Measurements from ENCODE around the gene C6orf89.

Gene C6orf89

DNA sequence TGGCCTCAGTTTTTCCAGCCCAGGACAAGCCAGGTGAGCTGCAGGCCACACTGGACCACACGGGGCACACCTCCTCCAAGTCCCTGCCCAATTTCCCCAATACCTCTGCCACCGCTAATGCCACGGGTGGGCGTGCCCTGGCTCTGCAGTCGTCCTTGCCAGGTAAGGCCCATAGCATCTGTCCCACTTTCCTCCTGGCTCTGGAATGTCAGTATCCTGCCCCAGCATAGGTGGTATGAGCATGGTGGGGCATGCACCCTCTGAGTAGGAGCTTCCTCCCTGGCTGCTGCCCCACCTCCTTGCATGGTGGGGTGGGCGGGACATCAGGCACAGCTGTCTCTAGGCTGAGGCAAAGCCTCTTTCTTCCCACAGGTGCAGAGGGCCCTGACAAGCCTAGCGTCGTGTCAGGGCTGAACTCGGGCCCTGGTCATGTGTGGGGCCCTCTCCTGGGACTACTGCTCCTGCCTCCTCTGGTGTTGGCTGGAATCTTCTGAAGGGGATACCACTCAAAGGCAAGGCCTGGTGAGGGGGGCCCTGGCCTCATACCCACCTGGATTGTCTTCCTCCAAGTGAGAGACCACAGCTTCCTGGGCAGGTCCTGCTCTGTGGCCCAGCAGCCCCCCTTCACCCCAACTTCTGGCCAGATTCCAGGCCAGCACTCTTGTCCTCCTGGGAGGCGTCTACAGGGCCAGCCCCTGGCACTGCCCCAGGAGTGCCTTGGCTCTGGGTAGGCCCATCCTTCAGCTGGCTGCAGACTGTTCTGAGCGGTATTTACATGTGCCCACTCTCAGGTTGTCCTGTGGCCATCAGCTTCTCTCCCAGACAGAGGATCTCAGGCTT lies 77.9 kb downstream of the C6orf89 start:
- H3K4me3 Mint-ChIP-seq: no peak overlapping the region

DNA sequence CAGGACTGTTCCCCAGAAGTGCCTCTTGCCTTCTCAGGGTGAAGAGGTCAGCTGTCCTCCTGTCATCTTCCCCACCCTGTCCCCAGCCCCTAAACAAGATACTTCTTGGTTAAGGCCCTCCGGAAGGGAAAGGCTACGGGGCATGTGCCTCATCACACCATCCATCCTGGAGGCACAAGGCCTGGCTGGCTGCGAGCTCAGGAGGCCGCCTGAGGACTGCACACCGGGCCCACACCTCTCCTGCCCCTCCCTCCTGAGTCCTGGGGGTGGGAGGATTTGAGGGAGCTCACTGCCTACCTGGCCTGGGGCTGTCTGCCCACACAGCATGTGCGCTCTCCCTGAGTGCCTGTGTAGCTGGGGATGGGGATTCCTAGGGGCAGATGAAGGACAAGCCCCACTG lies 78.6 kb downstream of the C6orf89 start:
- Mint-ChIP-seq H3K27me3 (peaks cover 0 to 7% of the 10 kb centered on the region in 2 donors), H3K36me3 (peaks cover 7 to 34% of the 10 kb centered on the region in 2 donors), H3K4me3 (no peak overlapping the region), H3K27ac (peak overlapping the region; percentile 51), H3K9me3 (no peaks in the 10 kb centered on the region), H3K4me1 (peaks cover 32 to 34% of the 10 kb centered on the region in 2 donors)
- ATAC-seq (replicated peaks) (no peak), DNase-seq (no peak)

More for the DNA sequence above, 77.9 kb downstream of the C6orf89 start:
- ATAC-seq (replicated peaks) (peak; percentile 64), DNase-seq (no peak)
- Mint-ChIP-seq H3K9me3 (no peaks in the 10 kb centered on the region), H3K4me1 (peaks cover 32 to 34% of the 10 kb centered on the region in 2 donors), H3K27me3 (peaks cover 0 to 7% of the 10 kb centered on the region in 2 donors), H3K27ac (peak overlapping the region; percentile 92), H3K36me3 (peaks cover 5 to 27% of the 10 kb centered on the region in 2 donors)

DNA sequence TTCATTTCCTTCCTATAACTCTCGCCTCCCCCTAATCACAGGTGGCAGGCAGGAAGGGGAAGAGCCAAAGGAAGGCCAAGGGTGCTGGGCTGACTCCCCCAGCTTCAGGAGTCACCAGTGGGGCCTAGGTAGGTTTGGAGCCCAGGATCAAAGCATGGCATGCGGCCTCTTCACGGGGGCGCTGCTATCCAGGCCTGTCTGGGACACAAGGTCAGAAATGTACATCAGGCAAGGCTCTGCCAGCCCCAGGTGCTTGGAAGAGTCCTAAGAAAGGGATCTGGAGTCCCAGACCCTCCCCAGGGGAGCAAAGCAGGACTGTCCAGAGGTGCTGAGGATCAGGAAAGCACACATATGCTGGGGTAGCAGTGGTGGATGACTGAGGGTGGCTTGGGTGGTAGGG lies 79.2 kb downstream of the C6orf89 start:
- Mint-ChIP-seq H3K36me3 (peaks cover 10 to 37% of the 10 kb centered on the region in 2 donors), H3K4me1 (peaks cover 32 to 34% of the 10 kb centered on the region in 2 donors), H3K27me3 (peaks cover 0 to 7% of the 10 kb centered on the region in 2 donors), H3K4me3 (no peak overlapping the region), H3K27ac (peak overlapping the region; percentile 51), H3K9me3 (no peaks in the 10 kb centered on the region)
- no peak for ATAC-seq (replicated peaks)
- no peak for DNase-seq

DNA sequence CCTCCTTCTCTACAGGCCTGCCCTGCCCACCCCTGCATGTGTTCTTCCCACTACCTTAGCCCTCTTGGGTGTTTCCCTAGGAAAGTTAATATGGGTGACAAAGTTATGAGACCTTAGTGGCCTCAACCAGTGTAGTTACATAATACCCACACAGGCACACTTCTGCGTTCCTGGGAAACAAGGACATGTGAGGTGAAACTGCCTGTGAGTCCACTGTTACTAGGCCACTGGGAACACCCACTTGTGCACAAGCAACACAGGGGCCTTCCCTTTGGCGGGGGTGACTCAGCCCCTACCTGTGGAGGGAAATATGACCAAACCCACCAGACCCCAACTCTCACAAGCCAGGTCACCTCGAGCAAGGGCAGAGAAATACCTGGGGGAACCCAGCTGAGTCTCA lies 81.5 kb downstream of the C6orf89 start:
- H3K9me3 Mint-ChIP-seq: no peaks in the 10 kb centered on the region
- H3K4me1 Mint-ChIP-seq: peaks cover 26 to 27% of the 10 kb centered on the region in 2 donors
- H3K27ac Mint-ChIP-seq: no peak overlapping the region
- no peak overlapping the region for H3K4me3 Mint-ChIP-seq
- no peaks in the 10 kb centered on the region for H3K27me3 Mint-ChIP-seq
- ATAC-seq (replicated peaks) (no peak), DNase-seq (no peak)
- peaks cover 30 to 49% of the 10 kb centered on the region in 2 donors for H3K36me3 Mint-ChIP-seq

DNA sequence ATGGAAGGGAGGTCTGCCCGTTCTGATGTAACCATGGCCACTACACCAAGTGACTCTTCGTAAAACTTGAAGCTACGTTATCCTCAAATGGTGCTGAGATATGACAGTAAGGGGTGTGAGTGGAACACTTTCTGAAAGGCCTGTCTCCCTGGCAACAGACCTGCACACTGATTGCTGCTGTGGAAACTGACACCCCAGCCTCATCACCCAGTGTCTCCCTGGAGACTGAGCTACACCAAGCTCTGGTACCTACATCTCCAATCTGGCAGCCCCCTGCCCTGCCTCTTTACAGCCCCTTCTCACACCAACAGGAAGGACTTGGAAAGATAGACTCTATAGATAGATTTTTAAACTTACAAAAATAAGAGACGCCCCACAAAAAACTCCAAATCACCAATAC lies 82.0 kb downstream of the C6orf89 start:
- DNase-seq: no peak
- Mint-ChIP-seq H3K27me3 (no peaks in the 10 kb centered on the region), H3K9me3 (no peaks in the 10 kb centered on the region), H3K4me1 (peaks cover 22 to 24% of the 10 kb centered on the region in 2 donors), H3K36me3 (peaks cover 34 to 53% of the 10 kb centered on the region in 2 donors), H3K4me3 (no peak overlapping the region), H3K27ac (no peak overlapping the region)
- ATAC-seq (replicated peaks): no peak

DNA sequence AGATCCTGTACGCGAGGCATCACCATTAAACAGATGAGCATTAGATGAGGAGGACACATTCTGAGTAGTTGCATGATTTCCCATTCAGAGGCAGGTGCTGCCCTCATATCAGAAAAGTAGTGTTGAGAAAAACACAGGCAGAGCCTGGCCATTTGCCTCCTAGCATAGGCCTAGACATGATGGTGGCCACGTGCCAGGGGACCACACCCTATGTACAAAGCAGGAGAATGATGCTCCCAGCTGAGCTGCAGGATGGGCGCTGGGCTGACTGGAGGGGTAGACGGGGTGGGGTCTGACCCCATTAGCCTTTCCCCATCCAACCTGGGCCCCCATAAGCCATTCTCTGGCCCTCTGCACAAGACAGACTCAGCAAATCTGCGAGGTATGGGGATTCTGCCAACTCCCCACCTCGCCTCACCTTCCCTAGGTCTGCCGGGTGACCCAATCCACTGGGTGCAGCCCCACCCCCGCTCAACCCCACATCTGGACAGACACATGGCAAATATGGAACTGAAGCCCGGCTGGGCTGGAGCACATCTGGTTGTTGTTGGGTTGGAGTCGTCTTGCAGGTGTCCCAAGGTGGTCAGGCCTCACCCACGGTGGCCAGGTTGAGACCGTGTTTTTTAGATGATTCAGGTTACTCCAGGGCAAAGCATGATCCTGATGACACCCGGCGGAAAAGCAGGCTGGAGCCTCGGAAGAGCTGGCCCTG lies 82.7 kb downstream of the C6orf89 start:
- H3K4me1 Mint-ChIP-seq: peaks cover 16 to 17% of the 10 kb centered on the region in 2 donors
- peak overlapping the region; percentile 56 for H3K27ac Mint-ChIP-seq
- no peak for DNase-seq
- ATAC-seq (replicated peaks): no peak
- H3K4me3 Mint-ChIP-seq: no peak overlapping the region
- H3K36me3 Mint-ChIP-seq: peaks cover 36 to 56% of the 10 kb centered on the region in 2 donors
- H3K27me3 Mint-ChIP-seq: no peaks in the 10 kb centered on the region
- no peaks in the 10 kb centered on the region for H3K9me3 Mint-ChIP-seq

DNA sequence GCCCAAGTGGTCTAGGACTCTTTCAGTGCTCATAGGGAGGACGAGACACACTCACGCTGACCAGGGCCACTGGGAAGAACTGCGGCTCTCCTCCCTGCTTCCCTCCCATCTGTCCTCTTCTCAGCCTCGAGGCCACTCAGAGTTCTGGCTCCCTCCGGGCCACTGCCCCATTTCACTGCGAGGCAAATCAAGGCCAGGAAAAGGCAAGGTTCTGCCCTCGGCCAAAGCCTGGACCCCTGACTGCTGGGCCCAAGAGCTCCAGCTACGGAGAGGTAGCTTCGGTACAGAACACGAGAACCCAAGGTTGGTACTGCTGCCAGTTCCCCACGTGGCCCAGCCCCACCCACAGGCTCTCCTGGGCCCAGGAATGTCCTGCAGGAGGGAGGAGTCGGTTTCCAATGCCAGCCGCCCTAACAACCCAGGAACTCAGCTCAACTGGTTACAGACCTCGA lies 83.5 kb downstream of the C6orf89 start:
- no peaks in the 10 kb centered on the region for H3K27me3 Mint-ChIP-seq
- H3K4me1 Mint-ChIP-seq: peaks cover 7 to 10% of the 10 kb centered on the region in 2 donors
- no peak for ATAC-seq (replicated peaks)
- DNase-seq: no peak
- peaks cover 36 to 60% of the 10 kb centered on the region in 2 donors for H3K36me3 Mint-ChIP-seq
- no peak overlapping the region for H3K4me3 Mint-ChIP-seq
- H3K27ac Mint-ChIP-seq: no peak overlapping the region
- H3K9me3 Mint-ChIP-seq: no peaks in the 10 kb centered on the region

DNA sequence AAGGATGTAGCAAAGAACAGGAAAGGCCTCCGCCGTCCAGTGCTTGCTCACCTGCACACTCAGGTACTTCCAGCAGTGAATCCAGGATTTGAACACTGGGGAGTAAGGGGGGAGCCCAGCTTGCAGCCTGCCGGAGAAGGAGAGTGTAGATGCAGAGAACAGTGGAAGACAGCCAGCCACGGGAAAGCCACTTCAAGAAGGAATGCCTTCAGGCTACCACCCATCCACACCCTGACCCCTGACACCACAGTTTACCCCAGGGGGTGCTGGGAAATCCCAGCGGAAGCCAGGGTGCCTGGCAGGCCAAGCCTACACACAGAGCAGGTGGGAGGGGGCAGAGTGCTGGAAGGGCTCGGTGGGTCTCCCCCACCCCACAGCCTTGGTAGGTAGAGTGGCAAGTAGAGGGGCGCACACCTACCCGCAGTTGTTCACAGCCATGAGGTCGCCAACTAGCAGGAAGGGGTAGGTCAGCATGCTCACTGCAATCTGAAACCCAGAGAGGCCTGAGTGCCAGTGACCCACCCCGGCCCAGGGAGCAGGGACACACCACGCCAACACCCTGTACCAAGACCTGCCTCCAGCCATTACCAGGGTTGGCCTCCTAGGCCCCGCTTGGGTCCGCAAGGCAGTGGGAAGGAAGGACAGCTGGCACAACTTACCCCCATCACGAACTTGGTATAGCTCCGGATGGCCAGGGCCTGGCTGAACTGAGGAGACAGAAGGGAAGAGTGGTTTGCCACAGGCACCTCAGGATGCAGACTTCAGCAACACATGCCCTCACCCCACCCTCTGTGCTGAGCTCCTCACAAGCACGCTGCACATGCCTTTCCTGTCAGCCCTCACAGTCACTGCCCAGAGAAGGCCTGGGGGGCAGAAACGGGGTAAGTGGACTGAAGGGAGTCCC lies 84.5 kb downstream of the C6orf89 start:
- ATAC-seq (replicated peaks) (no peak), DNase-seq (no peak)
- peaks cover 0 to 2% of the 10 kb centered on the region in 2 donors for H3K4me1 Mint-ChIP-seq
- no peak overlapping the region for H3K4me3 Mint-ChIP-seq
- no peaks in the 10 kb centered on the region for H3K9me3 Mint-ChIP-seq
- H3K27ac Mint-ChIP-seq: no peak overlapping the region
- peaks cover 40 to 60% of the 10 kb centered on the region in 2 donors for H3K36me3 Mint-ChIP-seq
- no peaks in the 10 kb centered on the region for H3K27me3 Mint-ChIP-seq

DNA sequence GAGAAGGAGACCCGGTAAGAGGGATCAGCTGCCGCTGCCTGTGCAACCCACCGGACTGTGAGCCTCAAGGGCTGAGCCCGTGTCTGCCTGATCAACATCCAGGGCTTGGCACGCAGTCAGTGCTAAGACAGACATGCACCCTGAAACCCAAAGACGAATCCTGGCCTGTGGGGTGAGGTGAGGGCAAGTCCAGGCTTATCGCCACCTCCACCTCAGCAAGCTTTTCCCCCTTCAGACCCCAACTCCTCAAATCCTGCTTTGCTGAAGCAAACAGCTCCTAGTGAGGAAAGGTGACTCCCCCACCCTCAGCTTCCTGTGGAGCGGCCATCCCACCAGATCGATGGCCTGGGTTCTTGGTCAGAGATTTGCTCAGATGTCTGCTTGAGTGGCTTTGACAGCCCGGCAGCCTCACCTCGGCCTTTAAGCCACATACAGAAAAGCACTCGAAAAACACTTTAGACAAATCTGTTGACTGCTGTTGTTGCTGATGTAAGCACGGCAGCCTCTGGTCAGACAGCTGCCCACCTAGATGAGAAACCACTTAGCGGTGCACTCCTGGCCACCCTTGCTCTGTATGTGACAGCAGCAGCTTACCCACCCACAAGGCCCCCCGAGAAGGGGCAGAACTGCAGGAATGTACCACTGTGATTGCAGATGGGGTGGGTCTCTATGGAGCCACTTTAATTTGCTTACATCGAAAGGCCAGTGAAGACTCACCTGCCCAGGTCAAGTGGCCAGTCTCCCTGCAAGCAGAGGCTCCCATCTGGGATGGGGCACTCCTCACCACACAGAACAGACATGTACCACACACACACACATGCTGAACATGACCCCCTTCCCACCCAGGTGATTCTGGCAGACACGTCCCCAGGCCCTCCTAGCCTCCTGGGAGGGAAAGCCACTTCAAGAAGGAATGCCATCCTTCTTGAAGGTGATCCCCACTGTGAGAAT lies 85.4 kb downstream of the C6orf89 start:
- ATAC-seq (replicated peaks) (no peak), DNase-seq (no peak)
- H3K4me1 Mint-ChIP-seq: no peaks in the 10 kb centered on the region
- H3K27me3 Mint-ChIP-seq: no peaks in the 10 kb centered on the region
- no peak overlapping the region for H3K4me3 Mint-ChIP-seq
- H3K36me3 Mint-ChIP-seq: peaks cover 44 to 64% of the 10 kb centered on the region in 2 donors
- peak overlapping the region; percentile 14 for H3K27ac Mint-ChIP-seq
- H3K9me3 Mint-ChIP-seq: no peaks in the 10 kb centered on the region

DNA sequence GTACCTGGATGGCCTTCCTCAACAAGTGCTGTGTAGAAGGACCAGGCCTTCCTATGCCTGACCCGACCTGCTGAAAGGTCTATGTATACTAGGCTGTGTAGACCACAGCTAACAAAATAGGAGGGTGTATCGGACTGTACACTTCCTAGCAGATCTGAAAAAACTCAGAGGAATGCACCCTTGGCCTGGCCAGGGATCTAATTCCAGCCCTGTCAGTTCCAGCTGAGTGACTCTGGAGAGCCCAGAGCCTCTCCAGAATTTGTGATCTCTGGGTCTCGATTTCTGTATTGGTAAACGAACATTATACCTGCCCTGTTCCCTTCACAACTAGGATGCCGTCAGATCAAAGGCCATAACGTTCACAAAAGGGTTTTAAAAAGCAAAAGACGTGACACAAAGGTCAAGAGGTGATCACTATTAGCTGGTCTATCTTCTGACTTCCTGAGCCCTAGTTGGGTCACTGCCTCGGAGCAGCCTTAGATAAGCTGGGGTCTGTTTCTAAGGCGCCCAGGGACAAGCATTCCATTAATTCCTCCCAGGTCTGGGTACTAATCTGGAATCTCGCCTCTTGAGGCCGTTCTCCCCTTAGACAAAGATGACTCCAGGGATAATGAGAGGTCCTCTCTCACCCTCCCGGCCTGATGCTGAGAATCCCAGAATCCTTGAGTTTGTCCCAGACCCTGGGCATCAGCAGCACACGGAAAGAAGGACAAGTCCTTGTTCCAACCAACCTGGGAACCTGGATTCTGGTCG lies 86.3 kb downstream of the C6orf89 start:
- no peak overlapping the region for H3K4me3 Mint-ChIP-seq
- DNase-seq: no peak
- H3K9me3 Mint-ChIP-seq: no peaks in the 10 kb centered on the region
- H3K4me1 Mint-ChIP-seq: no peaks in the 10 kb centered on the region
- peaks cover 49 to 64% of the 10 kb centered on the region in 2 donors for H3K36me3 Mint-ChIP-seq
- no peak for ATAC-seq (replicated peaks)
- H3K27me3 Mint-ChIP-seq: no peaks in the 10 kb centered on the region
- peak overlapping the region; percentile 53 for H3K27ac Mint-ChIP-seq

DNA sequence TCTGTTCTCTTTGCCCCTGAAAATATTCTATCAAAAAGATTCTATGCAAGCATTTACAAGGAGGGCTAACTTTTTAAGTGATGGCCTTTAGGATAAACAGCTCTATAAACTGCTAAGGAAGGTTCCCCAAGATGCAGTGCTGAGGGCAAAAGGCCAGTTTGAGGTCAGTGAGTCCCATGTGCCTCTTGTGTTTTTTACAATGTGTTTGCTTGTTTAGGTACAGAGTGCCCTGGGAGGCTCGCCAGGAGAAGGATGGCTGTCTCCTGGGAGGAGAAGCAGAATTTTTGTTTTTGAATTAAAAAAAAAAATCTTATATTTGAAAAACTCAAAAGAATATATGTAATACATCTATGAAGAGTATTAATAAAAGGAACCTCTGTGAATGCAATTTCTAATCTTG lies 87.4 kb downstream of the C6orf89 start:
- H3K27ac Mint-ChIP-seq: no peak overlapping the region
- no peak for DNase-seq
- H3K4me3 Mint-ChIP-seq: no peak overlapping the region
- peaks cover 55 to 66% of the 10 kb centered on the region in 2 donors for H3K36me3 Mint-ChIP-seq
- peaks cover 0 to 4% of the 10 kb centered on the region in 2 donors for H3K4me1 Mint-ChIP-seq
- no peaks in the 10 kb centered on the region for H3K27me3 Mint-ChIP-seq
- no peaks in the 10 kb centered on the region for H3K9me3 Mint-ChIP-seq
- ATAC-seq (replicated peaks): no peak

DNA sequence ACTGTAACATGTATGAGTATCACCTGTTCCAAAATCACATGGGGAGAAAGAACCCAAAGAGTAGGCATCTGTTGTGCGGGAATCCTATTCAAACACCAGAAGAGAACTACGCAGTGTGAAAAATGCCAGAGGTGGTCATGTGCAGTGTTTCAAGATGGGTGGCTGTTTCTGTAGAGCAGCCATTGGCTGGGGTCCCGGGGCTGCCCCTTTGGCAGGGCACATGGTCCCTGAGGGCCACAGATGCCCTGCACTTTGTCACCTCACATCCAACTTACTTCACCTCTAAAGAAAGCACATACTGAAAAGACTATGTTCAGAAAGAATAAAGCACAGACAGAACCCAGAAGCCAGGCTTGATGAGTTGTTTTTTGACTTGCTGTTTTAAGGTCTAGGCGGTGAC lies 87.9 kb downstream of the C6orf89 start:
- H3K4me3 Mint-ChIP-seq: no peak overlapping the region
- no peaks in the 10 kb centered on the region for H3K9me3 Mint-ChIP-seq
- ATAC-seq (replicated peaks): no peak
- DNase-seq: no peak
- no peaks in the 10 kb centered on the region for H3K27me3 Mint-ChIP-seq
- H3K36me3 Mint-ChIP-seq: peaks cover 56 to 65% of the 10 kb centered on the region in 2 donors
- no peak overlapping the region for H3K27ac Mint-ChIP-seq
- H3K4me1 Mint-ChIP-seq: peaks cover 0 to 5% of the 10 kb centered on the region in 2 donors

All from stimulated activated naive B cell treated with anti-CD40 and anti-IgM and Interleukin-4, amounts not matched to agents 10 μg/mL and 1 μg/mL and 100 μg/mL, for 72 hours (primary cell).